ENCODE results near the gene PLEKHM3.

DNA sequence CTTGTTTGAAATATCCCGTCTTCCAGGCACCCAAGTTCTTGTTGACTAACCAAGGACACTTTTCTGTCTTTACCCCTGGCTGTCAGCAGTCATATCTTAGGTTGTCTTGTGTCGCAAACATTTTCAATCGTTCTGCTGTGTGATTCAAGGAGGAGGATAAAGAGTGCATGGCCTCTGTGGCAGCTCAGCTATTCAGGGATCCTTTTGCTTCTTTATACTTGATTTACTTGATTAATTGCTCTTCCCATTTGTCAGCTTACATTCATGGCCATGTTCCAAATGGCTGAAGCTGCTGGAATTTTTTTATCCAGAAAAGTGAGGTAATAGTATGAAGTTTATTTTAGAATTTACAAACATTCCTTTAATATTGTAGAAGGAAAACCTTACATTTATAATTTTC, 158.3 kb downstream of the PLEKHM3 start:
- TF ChIP-seq, protein P1, sequence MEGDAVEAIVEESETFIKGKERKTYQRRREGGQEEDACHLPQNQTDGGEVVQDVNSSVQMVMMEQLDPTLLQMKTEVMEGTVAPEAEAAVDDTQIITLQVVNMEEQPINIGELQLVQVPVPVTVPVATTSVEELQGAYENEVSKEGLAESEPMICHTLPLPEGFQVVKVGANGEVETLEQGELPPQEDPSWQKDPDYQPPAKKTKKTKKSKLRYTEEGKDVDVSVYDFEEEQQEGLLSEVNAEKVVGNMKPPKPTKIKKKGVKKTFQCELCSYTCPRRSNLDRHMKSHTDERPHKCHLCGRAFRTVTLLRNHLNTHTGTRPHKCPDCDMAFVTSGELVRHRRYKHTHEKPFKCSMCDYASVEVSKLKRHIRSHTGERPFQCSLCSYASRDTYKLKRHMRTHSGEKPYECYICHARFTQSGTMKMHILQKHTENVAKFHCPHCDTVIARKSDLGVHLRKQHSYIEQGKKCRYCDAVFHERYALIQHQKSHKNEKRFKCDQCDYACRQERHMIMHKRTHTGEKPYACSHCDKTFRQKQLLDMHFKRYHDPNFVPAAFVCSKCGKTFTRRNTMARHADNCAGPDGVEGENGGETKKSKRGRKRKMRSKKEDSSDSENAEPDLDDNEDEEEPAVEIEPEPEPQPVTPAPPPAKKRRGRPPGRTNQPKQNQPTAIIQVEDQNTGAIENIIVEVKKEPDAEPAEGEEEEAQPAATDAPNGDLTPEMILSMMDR (IDR thresholded peaks at IDR 0.05): no peak
- TF ChIP-seq EP300 (IDR thresholded peaks at IDR 0.05): no peak
